GM23338 (cell line): Measurements from ENCODE around the gene CDK5. TPM values are rescaled to one million over a fixed set of nuclear protein-coding genes. Genes with fewer than 3 reads are reported as not detected.

ENCODE experiments used
- ATAC-seq: fragments of 200-7000 bp; cut with Tn5 transposase; 3 replicates; pipeline ENCODE4 v1.9.1; 2020
- DNase-seq: peaks from one replicate; pipeline ENCODE4 v3.0.0-alpha.2; 2015; ENCODE audit warnings: low spot score
- H2AFZ ChIP-seq: fragments of 200-600 bp; sonication (generic); 2 replicates; pipeline ENCODE4 v1.8.0; 2016; ENCODE audit warnings: antibody characterized with exemption, mild to moderate bottlenecking, moderate library complexity
- H3F3A ChIP-seq: fragments of 200-600 bp; sonication (generic); replicated peaks from 2 replicates; pipeline ENCODE4 v1.8.0; 2017; ENCODE audit warnings: antibody characterized with exemption, mixed run types, low read depth
- H3K27ac ChIP-seq: fragments of 200-600 bp; sonication (generic); 2 replicates; pipeline ENCODE4 v1.6.1; 2016; ENCODE audit warnings: low read depth
- H3K27me3 ChIP-seq: fragments of 200-600 bp; sonication (generic); 2 replicates; pipeline ENCODE4 v1.8.0; 2016; ENCODE audit warnings: mild to moderate bottlenecking, mixed run types, moderate library complexity; ENCODE audit not compliant: insufficient read depth
- H3K36me3 ChIP-seq: fragments of 200-600 bp; sonication (generic); 2 replicates; pipeline ENCODE4 v1.8.0; 2016; ENCODE audit warnings: mild to moderate bottlenecking; ENCODE audit not compliant: insufficient read depth
- H3K4me1 ChIP-seq: fragments of 200-600 bp; sonication (generic); 2 replicates; pipeline ENCODE4 v1.8.0; 2016; ENCODE audit warnings: mild to moderate bottlenecking, moderate library complexity; ENCODE audit not compliant: insufficient read depth
- H3K4me2 ChIP-seq: fragments of 200-600 bp; sonication (generic); 2 replicates; pipeline ENCODE4 v1.7.1; 2017; ENCODE audit warnings: mixed run types
- H3K4me3 ChIP-seq: fragments of 200-600 bp; sonication (generic); 2 replicates; pipeline ENCODE4 v1.6.1; 2016; ENCODE audit warnings: mixed run types
- H3K79me2 ChIP-seq: fragments of 200-600 bp; sonication (generic); replicated peaks from 2 replicates; pipeline ENCODE4 v1.8.0; 2017; ENCODE audit warnings: mild to moderate bottlenecking; ENCODE audit not compliant: insufficient read depth
- H3K9me2 ChIP-seq: fragments of 200-600 bp; sonication (generic); 2 replicates; pipeline ENCODE4 v1.8.0; 2017; ENCODE audit not compliant: insufficient read depth
- H4K20me1 ChIP-seq: fragments of 200-600 bp; sonication (generic); replicated peaks from 2 replicates; pipeline ENCODE4 v1.8.0; 2017; ENCODE audit warnings: mild to moderate bottlenecking; ENCODE audit not compliant: insufficient read depth
- H3K27ac Mint-ChIP-seq: 2 replicates; pipeline ENCODE4 v1.8.0; 2020; ENCODE audit warnings: inconsistent platforms, mild to moderate bottlenecking, moderate library complexity, mixed read lengths
- H3K27me3 Mint-ChIP-seq: 3 replicates; pipeline ENCODE4 v1.8.0; 2022; ENCODE audit warnings: low read depth, mild to moderate bottlenecking, moderate library complexity, mixed read lengths, inconsistent platforms; ENCODE audit not compliant: insufficient read depth, poor library complexity
- H3K36me3 Mint-ChIP-seq: 3 replicates; pipeline ENCODE4 v1.8.0; 2021; ENCODE audit warnings: low read depth, mild to moderate bottlenecking, inconsistent platforms, moderate library complexity, mixed read lengths
- H3K4me1 Mint-ChIP-seq: 3 replicates; pipeline ENCODE4 v1.8.0; 2020; ENCODE audit warnings: mild to moderate bottlenecking, inconsistent platforms, mixed read lengths
- H3K4me3 Mint-ChIP-seq: 3 replicates; pipeline ENCODE4 v1.8.0; 2021; ENCODE audit warnings: moderate library complexity, mild to moderate bottlenecking, inconsistent platforms, mixed read lengths
- H3K9me3 Mint-ChIP-seq: 3 replicates; pipeline ENCODE4 v1.8.0; 2020; ENCODE audit warnings: moderate library complexity, mild to moderate bottlenecking, inconsistent platforms, mixed read lengths
- CREB1 ChIP-seq: fragments of 250-450 bp; sonication (Bioruptor Pico); IDR thresholded peaks from 2 replicates; pipeline ENCODE4 v1.5.0; 2020; ENCODE audit warnings: low read depth, mild to moderate bottlenecking, moderate library complexity
- EZH2 ChIP-seq: fragments of 200-600 bp; sonication (generic); IDR thresholded peaks from one replicate; pipeline ENCODE4 v1.8.0; 2017; ENCODE audit warnings: antibody characterized with exemption, mild to moderate bottlenecking, low read depth; ENCODE audit not compliant: unreplicated experiment
- EZH2phosphoT487 ChIP-seq: fragments of 200-600 bp; sonication (generic); IDR thresholded peaks from one replicate; pipeline ENCODE4 v1.8.1; 2018; ENCODE audit warnings: antibody characterized with exemption; ENCODE audit not compliant: unreplicated experiment
- JUNB ChIP-seq: IDR thresholded peaks from one replicate; pipeline ENCODE4 v1.6.1; 2016; ENCODE audit warnings: antibody characterized with exemption; ENCODE audit not compliant: unreplicated experiment
- NANOG ChIP-seq: IDR thresholded peaks from 2 replicates; pipeline ENCODE4 v1.6.1; 2016; ENCODE audit warnings: antibody characterized with exemption, borderline replicate concordance
- POLR2AphosphoS5 ChIP-seq: IDR thresholded peaks from 2 replicates; pipeline ENCODE4 v1.6.1; 2016; ENCODE audit warnings: antibody characterized with exemption, low read depth
- REST ChIP-seq: IDR thresholded peaks from one replicate; pipeline ENCODE4 v1.6.1; 2018; ENCODE audit warnings: antibody characterized with exemption; ENCODE audit not compliant: unreplicated experiment
- STAT1 ChIP-seq: IDR thresholded peaks from one replicate; pipeline ENCODE4 v1.6.1; 2016; ENCODE audit warnings: antibody characterized with exemption; ENCODE audit not compliant: unreplicated experiment
- ZNF114 ChIP-seq: fragments of 250-450 bp; sonication (Bioruptor Pico); IDR thresholded peaks from 2 replicates; pipeline ENCODE4 v1.5.0; 2020; ENCODE audit warnings: mild to moderate bottlenecking, moderate library complexity
- ZNF331 ChIP-seq: fragments of 250-450 bp; sonication (Bioruptor Pico); IDR thresholded peaks from 2 replicates; pipeline ENCODE4 v1.5.0; 2020; ENCODE audit warnings: low read depth, mild to moderate bottlenecking, moderate library complexity
- ZNF462 ChIP-seq: fragments of 250-450 bp; sonication (Bioruptor Pico); IDR thresholded peaks from 2 replicates; pipeline ENCODE4 v1.5.0; 2020; ENCODE audit warnings: mild to moderate bottlenecking, moderate library complexity
- polyA plus RNA-seq: library from polyadenylated mRNA; unstranded; fragments of >200 nt; fragmentation: Nextera tagmentation; extraction: Ambion mirVana; gene quantifications from 2 replicates; pipeline ENCODE4 v1.2.1, GENCODE V29; 2016
- total RNA-seq: library from RNA; depleted of rRNA; stranded (reverse); fragments of >200 nt; shearing (Covaris generic); gene quantifications from 2 replicates; pipeline ENCODE4 v1.2.3, GENCODE V29; 2014
- TF ChIP-seq, protein P1 (sequence below): IDR thresholded peaks from 2 replicates; pipeline ENCODE4 v1.6.1; 2016; ENCODE audit warnings: antibody characterized with exemption
- TF ChIP-seq, protein P2 (sequence below), 2 experiments: fragments of 200-600 bp in 1 of 2; sonication (generic) in 1 of 2; conservative IDR thresholded peaks; 2 replicates each; pipeline versions ENCODE4 v1.5.1 to v1.6.1; 2016 to 2017; ENCODE audit warnings: antibody characterized with exemption in 2 of 2, low read depth in 2 of 2, mild to moderate bottlenecking in 2 of 2, moderate library complexity in 1 of 2

The CDK5 gene
- total and polyA plus RNA-seq, 2 experiments from 2014 or later = 19.8 to 27.1 TPM

DNA sequence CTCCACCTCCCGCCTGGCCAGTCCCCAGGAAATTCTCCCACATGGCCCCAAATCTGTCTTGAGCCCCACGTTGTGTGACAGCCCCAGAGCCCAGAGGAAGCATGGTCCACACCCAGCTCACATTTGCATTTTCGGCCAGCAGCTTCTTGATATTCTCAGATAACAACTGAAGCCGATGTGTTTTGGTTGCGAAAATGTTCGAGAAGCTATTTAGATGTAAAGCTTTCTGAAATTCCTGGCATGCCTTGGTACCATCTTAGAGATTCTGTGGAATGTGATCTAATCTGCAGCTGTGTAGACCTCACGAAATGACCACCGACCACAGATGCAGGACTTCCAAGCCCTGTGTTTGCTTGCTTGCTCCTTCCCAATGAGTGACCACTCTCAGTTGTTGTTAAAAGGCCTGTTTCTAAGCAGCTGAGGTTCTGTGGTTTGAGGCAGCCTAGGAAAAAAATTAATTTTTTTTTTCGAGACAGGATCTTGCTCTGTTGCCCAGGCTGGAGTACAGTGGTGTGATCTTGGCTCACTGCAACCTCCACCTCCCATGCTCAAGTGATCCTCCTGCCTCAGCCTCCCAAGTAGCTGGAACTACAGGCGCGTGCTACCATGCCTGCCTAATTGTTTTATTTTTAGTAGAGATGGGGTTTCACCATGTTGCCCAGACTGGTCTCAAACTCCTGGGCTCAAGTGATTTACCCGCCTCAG is 10.5 kb upstream of the CDK5 start:
- Histone ChIP-seq H3K27me3 (no peaks in the 10 kb centered on the region), H3K4me3 (0 out of 2 replicates have a peak overlapping the region, but pooled peaks have one; percentile 27), H3F3A (0 out of 2 replicates have a peak, but pooled peaks cover 5% of the 10 kb centered on the region), H4K20me1 (no peaks in the 10 kb centered on the region; the same call in 1 of the 2 replicates), H3K79me2 (peaks cover 8% of the 10 kb centered on the region), H2AFZ (no peak overlapping the region), H3K27ac (peak overlapping the region; percentile 87), H3K9me2 (no peaks in the 10 kb centered on the region), H3K4me1 (peaks cover 13% of the 10 kb centered on the region), H3K36me3 (peaks cover 19% of the 10 kb centered on the region), H3K4me2 (peak overlapping the region; percentile 48; the same call in 1 of the 2 replicates)
- TF ChIP-seq REST (no peak), CREB1 (CRISPR knock-in tag) (no peak), POLR2AphosphoS5 (no peak), JUNB (no peak), ZNF114 (CRISPR knock-in tag) (no peak), EZH2 (no peak), EZH2phosphoT487 (no peak), ZNF462 (no peak), NANOG (no peak), ZNF331 (no peak), STAT1 (no peak)
- TF ChIP-seq, protein P1, sequence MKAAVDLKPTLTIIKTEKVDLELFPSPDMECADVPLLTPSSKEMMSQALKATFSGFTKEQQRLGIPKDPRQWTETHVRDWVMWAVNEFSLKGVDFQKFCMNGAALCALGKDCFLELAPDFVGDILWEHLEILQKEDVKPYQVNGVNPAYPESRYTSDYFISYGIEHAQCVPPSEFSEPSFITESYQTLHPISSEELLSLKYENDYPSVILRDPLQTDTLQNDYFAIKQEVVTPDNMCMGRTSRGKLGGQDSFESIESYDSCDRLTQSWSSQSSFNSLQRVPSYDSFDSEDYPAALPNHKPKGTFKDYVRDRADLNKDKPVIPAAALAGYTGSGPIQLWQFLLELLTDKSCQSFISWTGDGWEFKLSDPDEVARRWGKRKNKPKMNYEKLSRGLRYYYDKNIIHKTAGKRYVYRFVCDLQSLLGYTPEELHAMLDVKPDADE = no peak
- TF ChIP-seq, protein P2, sequence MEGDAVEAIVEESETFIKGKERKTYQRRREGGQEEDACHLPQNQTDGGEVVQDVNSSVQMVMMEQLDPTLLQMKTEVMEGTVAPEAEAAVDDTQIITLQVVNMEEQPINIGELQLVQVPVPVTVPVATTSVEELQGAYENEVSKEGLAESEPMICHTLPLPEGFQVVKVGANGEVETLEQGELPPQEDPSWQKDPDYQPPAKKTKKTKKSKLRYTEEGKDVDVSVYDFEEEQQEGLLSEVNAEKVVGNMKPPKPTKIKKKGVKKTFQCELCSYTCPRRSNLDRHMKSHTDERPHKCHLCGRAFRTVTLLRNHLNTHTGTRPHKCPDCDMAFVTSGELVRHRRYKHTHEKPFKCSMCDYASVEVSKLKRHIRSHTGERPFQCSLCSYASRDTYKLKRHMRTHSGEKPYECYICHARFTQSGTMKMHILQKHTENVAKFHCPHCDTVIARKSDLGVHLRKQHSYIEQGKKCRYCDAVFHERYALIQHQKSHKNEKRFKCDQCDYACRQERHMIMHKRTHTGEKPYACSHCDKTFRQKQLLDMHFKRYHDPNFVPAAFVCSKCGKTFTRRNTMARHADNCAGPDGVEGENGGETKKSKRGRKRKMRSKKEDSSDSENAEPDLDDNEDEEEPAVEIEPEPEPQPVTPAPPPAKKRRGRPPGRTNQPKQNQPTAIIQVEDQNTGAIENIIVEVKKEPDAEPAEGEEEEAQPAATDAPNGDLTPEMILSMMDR (conservative IDR thresholded peaks at IDR 0.05; ENCODE audit: low read depth in 2 of 2) = no peak
- peaks cover 26% of the 10 kb centered on the region for H3K27me3 Mint-ChIP-seq
- peaks cover 16% of the 10 kb centered on the region for H3K4me1 Mint-ChIP-seq
- H3K27ac Mint-ChIP-seq = peak overlapping the region; percentile 82
- peak overlapping the region; percentile 22; the same call in 1 of the 3 replicates for H3K4me3 Mint-ChIP-seq
- H3K36me3 Mint-ChIP-seq = peaks cover 62% of the 10 kb centered on the region
- H3K9me3 Mint-ChIP-seq = no peaks in the 10 kb centered on the region
- peak; percentile 88 for DNase-seq
- peak; percentile 50 for ATAC-seq
